HFF-Myc (cell line): ENCODE data around the gene CSH1.
"Not testable (repeated sequence)": the region's sequence is repeated elsewhere in the genome, so short reads cannot be mapped to it uniquely, and the experiment has no call there.

Experiments
- DNase-seq: peaks from one replicate; pipeline ENCODE4 v3.0.0-alpha.2; 2011; ENCODE audit warnings: low read depth; ENCODE audit errors: extremely low read depth
- H3K4me3 ChIP-seq: replicated peaks from 2 replicates; pipeline ENCODE4 v1.5.1; 2011; ENCODE audit warnings: low read depth, mild to moderate bottlenecking, control low read depth, low read length
- TF ChIP-seq, protein P1 (sequence below): IDR thresholded peaks from 2 replicates; pipeline ENCODE4 v1.5.1; 2012; ENCODE audit warnings: mild to moderate bottlenecking, low read depth, low read length, control low read depth; ENCODE audit errors: missing control alignments

Gene CSH1

GRCh38 chr17:63892316-63893037 is 3.9 kb downstream of the CSH1 start:
- H3K4me3 ChIP-seq, DNase-seq: not testable (repeated sequence)

GRCh38 chr17:63889026-63889848 is 7.1 kb downstream of the CSH1 start:
- H3K4me3 ChIP-seq, DNase-seq: not testable (repeated sequence)
- TF ChIP-seq, protein P1, sequence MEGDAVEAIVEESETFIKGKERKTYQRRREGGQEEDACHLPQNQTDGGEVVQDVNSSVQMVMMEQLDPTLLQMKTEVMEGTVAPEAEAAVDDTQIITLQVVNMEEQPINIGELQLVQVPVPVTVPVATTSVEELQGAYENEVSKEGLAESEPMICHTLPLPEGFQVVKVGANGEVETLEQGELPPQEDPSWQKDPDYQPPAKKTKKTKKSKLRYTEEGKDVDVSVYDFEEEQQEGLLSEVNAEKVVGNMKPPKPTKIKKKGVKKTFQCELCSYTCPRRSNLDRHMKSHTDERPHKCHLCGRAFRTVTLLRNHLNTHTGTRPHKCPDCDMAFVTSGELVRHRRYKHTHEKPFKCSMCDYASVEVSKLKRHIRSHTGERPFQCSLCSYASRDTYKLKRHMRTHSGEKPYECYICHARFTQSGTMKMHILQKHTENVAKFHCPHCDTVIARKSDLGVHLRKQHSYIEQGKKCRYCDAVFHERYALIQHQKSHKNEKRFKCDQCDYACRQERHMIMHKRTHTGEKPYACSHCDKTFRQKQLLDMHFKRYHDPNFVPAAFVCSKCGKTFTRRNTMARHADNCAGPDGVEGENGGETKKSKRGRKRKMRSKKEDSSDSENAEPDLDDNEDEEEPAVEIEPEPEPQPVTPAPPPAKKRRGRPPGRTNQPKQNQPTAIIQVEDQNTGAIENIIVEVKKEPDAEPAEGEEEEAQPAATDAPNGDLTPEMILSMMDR, result peak; percentile 43

DNA sequence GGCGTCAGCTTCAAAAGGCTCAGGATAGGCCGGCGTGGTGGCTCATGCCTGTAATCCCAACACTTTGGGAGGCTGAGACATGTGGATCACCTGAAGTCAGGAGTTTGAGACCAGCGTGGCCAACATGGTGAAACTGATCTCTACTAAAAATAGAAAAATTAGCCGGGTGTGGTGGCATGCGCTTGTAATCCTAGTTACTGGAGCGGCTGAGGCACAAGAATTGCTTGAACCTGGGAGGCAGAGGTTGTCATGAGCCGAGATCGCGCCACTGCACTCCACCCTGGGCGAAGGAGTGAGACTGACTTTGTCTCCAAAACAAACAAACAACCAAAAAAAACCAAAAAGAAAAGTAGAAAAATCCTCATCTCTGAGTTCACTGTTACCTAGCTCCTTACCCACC is 11.3 kb downstream of the CSH1 start:
- not testable (repeated sequence) for H3K4me3 ChIP-seq, DNase-seq

- DNase-seq, H3K4me3 ChIP-seq: not testable (repeated sequence)
Observed at GRCh38 chr17:63882626-63883126, 13.7 kb downstream of the CSH1 start.

DNA sequence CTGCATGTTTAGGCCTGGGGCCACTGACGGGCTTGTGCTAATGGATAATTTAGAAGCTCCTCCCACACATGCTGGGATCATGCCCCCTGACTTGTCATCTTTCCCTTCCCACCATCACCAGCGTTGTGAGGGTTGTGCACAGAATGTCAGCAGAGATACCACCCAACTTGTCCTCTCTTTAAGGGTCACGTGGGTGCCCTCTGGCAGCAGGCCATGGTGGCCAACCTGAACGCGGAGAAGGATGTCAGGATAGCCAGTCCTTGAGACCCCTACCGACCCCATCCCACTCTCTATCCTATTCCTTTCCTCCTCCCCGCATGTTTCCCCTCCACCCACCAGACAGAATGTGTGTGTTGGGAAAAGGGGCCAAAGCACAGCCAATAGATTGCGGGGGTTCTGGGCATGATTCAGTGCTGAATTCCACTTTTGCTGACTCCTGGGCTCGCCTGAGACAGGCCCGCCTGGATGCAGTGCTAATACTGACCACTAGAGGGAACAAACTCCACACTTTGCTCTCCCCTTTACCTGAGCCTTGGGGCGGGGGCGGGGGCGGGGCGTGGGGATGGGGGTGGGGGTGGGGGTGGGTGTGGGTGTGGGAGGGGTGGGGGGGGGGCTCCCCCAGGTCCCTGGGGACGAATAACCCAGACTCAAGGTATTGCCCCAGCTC is 14.3 kb downstream of the CSH1 start, which contains the start of gene GH2:
Gene GH2, minus strand, starts transcription at position 10 of the 667 bp plus-strand sequence. CDS start 143 bp downstream, outside the sequence.
- TF ChIP-seq, protein P1, result peak; percentile 65
- no peak within 1 kb of the TSS for H3K4me3 ChIP-seq
- DNase-seq, result peak; percentile 27

DNA sequence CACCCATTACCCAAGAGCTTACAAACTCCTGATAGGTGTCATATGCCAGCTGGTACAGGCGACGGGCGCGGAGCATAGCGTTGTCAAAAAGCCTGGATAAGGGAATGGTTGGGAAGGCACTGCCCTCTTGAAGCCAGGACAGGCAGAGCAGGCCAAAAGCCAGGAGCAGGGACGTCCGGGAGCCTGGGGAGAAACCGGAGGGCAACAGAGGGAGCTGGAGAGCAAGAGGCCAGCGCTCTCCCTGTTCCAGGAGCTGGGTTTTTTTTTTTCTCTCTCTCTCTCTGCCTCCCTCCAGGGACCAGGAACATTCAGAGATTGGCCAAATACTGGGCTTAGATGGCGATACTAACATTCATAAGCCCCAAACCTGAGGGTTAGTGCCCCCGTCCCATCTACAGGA is 15.0 kb downstream of the CSH1 start:
- H3K4me3 ChIP-seq, DNase-seq: not testable (repeated sequence)

- no peak overlapping the region for H3K4me3 ChIP-seq
- TF ChIP-seq, protein P1, result no peak
- DNase-seq, result no peak
Observed at GRCh38 chr17:63880706-63881105, 15.7 kb downstream of the CSH1 start.

DNA sequence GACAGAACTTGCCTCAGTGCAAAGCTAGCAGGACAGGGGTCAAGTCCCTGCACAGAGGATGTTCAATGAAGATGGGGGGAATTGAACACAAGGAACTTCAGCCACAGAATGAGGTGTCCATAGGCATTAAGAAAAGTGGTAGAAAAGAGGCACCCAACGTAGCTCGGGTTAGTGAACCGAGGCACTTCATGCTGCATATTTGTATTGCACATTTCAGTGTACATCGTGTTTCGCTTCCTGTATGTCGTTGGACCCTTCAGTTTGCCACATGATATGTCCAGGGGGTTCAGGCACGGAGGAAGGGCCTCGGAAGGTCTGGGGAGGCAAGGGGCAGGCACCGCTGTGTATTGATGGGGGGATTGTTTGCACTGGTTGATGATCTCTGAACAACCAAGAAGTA is 18.0 kb downstream of the CSH1 start:
- not testable (repeated sequence) for H3K4me3 ChIP-seq, DNase-seq

- DNase-seq, H3K4me3 ChIP-seq: not testable (repeated sequence)
Observed at GRCh38 chr17:63874693-63875092, 21.7 kb downstream of the CSH1 start.

DNA sequence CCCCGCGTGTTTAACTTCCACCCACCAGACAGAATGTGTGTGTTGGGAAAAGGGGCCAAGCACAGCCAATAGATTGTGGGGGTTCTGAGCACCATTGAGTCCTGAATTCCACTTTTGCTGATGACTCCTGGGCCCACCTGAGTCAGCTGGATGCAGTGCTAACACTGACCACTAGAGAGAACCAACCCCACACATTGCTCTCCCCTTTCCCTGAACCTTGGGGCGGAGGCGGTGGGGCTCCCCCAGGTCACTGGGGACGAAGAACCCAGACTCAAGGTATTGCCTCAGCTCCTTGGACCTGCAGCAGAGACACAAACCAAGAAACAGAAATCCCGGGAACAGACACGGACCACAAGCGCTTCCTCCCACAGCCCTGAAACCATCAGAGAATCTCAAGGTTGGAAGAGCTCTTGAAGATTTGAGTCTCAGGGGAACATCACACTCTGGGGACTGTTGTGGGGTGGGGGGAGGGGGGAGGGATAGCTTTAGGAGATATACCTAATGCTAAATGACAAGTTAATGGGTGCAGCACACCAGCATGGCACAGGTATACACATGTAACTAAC is 22.2 kb downstream of the CSH1 start:
- H3K4me3 ChIP-seq, DNase-seq: not testable (repeated sequence)

DNA sequence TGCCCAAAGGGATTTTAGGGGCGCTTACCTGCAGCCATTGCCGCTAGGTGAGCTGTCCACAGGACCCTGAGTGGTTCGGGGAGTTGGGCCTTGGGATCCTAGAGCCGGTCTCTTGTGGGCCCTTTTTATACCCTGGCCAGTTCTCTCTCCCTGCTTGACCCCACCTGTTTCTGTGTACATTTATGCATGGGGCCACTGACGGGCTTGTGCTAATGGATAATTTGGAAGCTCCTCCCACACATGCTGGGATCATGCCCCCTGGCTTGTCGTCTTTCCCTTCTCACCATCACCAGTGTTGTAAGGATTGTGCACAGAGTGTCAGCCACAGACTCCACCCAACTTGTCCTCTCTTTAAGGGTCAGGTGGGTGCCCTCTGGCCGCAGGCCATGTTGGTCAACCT is 22.8 kb downstream of the CSH1 start, which contains the start of gene CSH2:
Gene CSH2, minus strand, starts transcription at position 101 of the 400 bp plus-strand sequence. Its CDS starts 63 bp downstream, at position 38.
- H3K4me3 ChIP-seq, DNase-seq: not testable (repeated sequence)

DNA sequence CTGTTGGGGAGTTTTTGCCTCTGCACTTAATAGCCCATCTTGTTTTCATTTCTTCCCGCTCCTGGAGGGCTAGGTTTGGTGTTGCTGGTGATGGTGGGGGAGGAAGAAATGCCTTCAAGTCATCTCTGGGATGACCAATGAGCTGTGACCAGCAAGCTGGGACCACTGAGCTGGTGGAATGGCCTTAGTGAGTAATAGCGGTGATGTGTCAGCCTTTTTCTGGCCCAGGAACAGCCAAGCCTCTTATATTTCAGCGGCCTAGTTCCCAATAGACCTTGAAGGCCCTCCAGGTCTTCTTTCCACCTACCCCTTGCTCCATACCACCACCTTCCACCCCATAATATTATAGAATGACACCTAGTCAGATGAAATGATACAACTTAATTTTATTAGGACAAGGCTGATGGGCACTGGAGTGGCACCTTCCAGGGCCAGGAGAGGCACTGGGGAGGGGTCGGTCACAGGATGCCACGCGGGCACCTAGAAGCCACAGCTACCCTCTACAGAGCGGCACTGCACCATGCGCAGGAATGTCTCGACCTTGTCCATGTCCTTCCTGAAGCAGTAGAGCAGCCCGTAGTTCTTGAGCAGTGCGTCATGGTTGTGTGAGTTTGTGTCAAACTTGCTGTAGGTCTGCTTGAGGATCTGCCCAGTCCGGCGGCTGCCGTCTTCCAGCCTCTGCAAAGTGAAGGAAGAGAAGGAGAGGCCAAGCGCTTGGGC is 24.6 kb downstream of the CSH1 start:
- not testable (repeated sequence) for H3K4me3 ChIP-seq, DNase-seq

DNA sequence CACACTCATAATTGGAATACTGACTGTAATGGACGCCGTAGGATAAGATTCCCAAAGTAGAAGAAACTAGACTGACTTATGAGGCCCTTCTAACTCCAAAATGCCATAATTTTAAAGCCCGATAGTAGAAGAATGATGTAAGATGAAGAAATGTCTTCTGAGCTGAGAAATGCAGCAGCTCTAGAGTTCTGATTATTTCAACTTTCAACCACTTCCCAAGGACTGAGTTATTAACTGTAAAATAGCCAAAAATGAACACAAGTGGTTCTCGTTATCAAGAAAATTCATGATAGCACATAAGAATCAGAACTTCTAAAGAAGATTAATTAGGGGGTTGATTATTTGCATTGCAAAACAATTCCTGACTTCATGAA is 26.1 kb downstream of the CSH1 start:
- DNase-seq, H3K4me3 ChIP-seq: not testable (repeated sequence)
